ENCODE measurements around the gene UBE2D3. TPM values are rescaled to one million over a fixed set of nuclear protein-coding genes. Genes with fewer than 3 reads are reported as not detected.

The UBE2D3 gene
- total RNA-seq, 4 donors from 2014 or later, result 345 to 432 (median 402) TPM

GRCh38 chr4:102860611-102861324 lies 33.4 kb upstream of the UBE2D3 start:
- H3K9me3 ChIP-seq, result peaks cover 0 to 9% (median 0%) of the 10 kb centered on the region in 3 donors
- no peak overlapping the region for H3K27ac ChIP-seq
- H3K4me1 ChIP-seq, result no peaks in the 10 kb centered on the region
- no peak overlapping the region for H3K4me3 ChIP-seq
- TF ChIP-seq, protein P1, sequence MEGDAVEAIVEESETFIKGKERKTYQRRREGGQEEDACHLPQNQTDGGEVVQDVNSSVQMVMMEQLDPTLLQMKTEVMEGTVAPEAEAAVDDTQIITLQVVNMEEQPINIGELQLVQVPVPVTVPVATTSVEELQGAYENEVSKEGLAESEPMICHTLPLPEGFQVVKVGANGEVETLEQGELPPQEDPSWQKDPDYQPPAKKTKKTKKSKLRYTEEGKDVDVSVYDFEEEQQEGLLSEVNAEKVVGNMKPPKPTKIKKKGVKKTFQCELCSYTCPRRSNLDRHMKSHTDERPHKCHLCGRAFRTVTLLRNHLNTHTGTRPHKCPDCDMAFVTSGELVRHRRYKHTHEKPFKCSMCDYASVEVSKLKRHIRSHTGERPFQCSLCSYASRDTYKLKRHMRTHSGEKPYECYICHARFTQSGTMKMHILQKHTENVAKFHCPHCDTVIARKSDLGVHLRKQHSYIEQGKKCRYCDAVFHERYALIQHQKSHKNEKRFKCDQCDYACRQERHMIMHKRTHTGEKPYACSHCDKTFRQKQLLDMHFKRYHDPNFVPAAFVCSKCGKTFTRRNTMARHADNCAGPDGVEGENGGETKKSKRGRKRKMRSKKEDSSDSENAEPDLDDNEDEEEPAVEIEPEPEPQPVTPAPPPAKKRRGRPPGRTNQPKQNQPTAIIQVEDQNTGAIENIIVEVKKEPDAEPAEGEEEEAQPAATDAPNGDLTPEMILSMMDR (IDR thresholded peaks at IDR 0.05), result no peak
- no peak for TF ChIP-seq POLR2A (IDR thresholded peaks at IDR 0.05)
- no peak for TF ChIP-seq EP300 (IDR thresholded peaks at IDR 0.05)
- TF ChIP-seq POLR2AphosphoS5 (IDR thresholded peaks at IDR 0.05), result no peak
- 100% methylated on average over 2 of the region's 2 CpGs; no CpG with 5 or more reads in 1 of the 2 donors for WGBS, 2 donors (ENCODE audit: low coverage in 1 of 2)
- H3K27me3 ChIP-seq, result no peaks in the 10 kb centered on the region
- ATAC-seq, result peak; percentile 31
- no peaks in the 10 kb centered on the region for H3K36me3 ChIP-seq

DNA sequence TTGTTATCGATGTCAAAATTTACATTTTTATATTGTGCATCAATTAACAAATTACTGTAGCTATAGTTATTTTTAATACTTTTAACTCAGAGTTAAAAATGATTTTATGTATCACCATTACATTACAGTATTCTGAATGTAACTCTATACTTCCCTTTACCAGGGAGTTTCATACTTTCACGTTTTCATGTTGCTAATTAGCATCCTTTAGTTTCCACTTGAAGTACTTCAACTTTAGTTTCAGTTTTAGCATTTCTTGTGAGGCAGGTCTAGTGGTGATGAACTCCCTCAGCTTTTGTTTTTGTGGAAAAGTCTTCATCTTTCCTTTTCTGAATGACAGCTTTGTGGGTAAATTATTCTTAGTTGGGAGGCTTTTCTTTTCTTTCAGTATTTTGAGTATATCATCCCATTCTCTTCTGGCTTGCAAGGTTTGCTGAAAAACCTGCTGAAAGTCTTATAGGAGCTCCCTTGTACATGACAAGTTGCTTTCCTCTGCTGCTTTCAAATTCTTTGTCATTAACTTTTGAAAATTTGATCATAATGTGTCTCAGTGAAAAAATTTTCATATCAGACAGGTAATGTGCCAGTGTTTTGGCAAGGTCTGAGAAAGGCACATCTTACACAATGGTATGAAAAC lies 31.6 kb upstream of the UBE2D3 start:
- 89 to 95% methylated on average over 2 of the region's 2 CpGs for WGBS, 2 donors (ENCODE audit: low coverage in 1 of 2)
- no peak for ATAC-seq
- H3K27ac ChIP-seq, result no peak overlapping the region
- no peaks in the 10 kb centered on the region for H3K36me3 ChIP-seq
- no peaks in the 10 kb centered on the region for H3K4me1 ChIP-seq
- no peaks in the 10 kb centered on the region for H3K27me3 ChIP-seq
- peaks cover 0 to 9% (median 0%) of the 10 kb centered on the region in 3 donors for H3K9me3 ChIP-seq
- no peak for TF ChIP-seq POLR2AphosphoS5 (IDR thresholded peaks at IDR 0.05)
- TF ChIP-seq POLR2A (IDR thresholded peaks at IDR 0.05), result no peak
- TF ChIP-seq, protein P1 (IDR thresholded peaks at IDR 0.05), result no peak
- TF ChIP-seq EP300 (IDR thresholded peaks at IDR 0.05), result no peak
- no peak overlapping the region for H3K4me3 ChIP-seq

DNA sequence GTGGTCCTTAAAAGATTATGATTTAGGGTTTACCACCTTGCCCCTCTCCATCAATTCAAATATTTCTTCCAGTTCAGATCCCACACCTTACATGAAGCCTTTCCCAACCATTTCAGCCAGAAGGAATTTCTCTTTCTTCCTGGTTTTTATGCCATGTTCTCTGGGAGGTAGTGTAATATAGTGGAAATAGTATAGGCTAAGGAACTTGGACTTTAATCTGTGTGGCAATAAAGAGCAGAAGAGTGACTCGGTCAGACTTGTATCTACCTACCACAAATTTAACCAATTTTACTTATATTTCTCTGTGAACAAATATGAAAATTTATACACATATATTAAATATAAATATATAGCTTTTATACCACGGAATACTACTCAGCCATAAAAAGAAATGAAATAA lies 23.0 kb upstream of the UBE2D3 start:
- no peaks in the 10 kb centered on the region for H3K9me3 ChIP-seq
- H3K36me3 ChIP-seq, result no peaks in the 10 kb centered on the region
- no peak overlapping the region for H3K4me3 ChIP-seq
- H3K4me1 ChIP-seq, result no peaks in the 10 kb centered on the region
- 76 to 95% methylated on average over 2 of the region's 2 CpGs for WGBS, 2 donors (ENCODE audit: low coverage in 1 of 2)
- no peaks in the 10 kb centered on the region for H3K27me3 ChIP-seq
- ATAC-seq, result no peak
- TF ChIP-seq POLR2AphosphoS5 (IDR thresholded peaks at IDR 0.05) (no peak), EP300 (IDR thresholded peaks at IDR 0.05) (no peak), POLR2A (IDR thresholded peaks at IDR 0.05) (no peak)
- TF ChIP-seq, protein P1 (IDR thresholded peaks at IDR 0.05), result no peak
- H3K27ac ChIP-seq, result no peak overlapping the region

DNA sequence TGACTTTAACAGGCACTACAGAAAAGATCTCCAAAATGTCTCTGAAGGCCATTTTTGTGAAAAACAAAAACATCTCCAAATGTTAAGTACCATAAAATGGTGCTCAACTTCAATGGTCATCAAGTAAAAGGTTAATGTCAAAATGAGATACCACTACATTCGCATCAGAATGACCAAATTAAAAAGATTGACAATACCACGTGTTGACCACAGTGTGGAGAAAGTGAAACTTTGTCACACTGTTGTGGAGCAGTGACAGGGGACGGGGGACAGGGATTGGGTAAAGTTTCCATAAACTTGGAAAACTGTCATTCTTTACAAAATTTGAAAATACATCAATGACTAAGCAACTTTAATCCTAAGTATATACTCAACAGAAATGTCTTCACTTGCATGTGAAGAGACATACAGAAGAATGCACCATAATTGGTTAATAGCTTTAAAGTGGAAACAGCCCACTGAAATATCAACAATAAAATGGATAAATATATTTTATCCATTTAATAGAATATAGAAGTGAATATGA lies 22.3 kb upstream of the UBE2D3 start:
- Histone ChIP-seq H3K4me1 (no peaks in the 10 kb centered on the region), H3K27me3 (no peaks in the 10 kb centered on the region), H3K36me3 (no peaks in the 10 kb centered on the region), H3K9me3 (no peaks in the 10 kb centered on the region), H3K4me3 (no peak overlapping the region), H3K27ac (no peak overlapping the region)
- ATAC-seq, result no peak
- 74 to 93% methylated on average over 3 of the region's 3 CpGs for WGBS, 2 donors (ENCODE audit: low coverage in 1 of 2)
- TF ChIP-seq POLR2AphosphoS5 (IDR thresholded peaks at IDR 0.05), result no peak
- TF ChIP-seq, protein P1 (IDR thresholded peaks at IDR 0.05), result no peak

All from gastroesophageal sphincter (tissue), 4 donors.